ENCODE data around the gene SLC16A3.

SLC16A3 gene

GRCh38 chr17:82287013-82287867 lies 58.4 kb downstream of the SLC16A3 start:
- no peak for DNase-seq (ENCODE audit: low spot score)

DNA sequence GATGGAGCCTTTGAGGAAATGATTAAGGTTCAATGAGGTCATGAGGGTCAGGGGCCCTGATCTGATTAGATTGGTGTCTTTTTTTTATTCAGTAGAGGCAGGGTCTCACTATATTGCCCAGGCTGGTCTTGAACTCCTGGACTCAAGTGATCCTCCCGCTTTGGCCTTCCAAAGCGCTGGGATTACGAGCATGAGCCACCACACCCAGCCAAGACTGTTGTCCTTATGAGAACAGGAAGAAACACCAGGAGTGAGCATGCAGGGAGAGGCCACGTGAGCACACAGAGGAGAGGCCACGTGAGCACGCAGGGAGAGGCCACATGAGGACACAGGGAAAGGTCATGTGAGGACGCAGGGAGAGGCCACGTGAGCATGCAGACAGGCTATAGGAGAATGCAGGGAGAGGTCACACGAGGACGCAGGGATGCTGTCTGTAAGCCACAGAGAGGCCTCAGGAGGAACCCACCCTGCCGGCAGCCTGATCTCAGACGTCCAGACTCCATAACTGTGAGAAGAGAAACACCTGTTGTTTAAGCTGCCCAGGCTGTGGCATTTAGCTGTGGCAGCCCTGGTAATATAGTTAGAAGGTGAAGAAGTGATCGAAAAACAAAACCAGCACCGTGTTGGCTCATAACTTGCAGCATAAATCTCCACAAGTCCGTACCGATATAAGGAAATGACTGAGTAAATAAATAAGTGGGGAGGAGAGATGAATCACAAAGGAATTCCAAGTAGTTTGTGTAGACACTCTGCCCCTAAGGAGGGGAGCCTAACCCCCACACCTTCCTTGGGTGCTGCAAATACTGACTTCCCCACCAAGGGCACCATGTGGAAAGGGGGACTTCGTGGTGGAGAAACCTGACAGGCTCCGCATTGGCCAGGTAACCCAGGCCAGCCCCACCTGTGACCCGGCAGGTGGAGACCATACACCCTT lies 59.3 kb downstream of the SLC16A3 start:
- DNase-seq (ENCODE audit: low spot score), result no peak
